Medulla oblongata (tissue), 1 donor: ENCODE measurements around the gene TRIP13.
"Not testable (repeated sequence)": the region's sequence is repeated elsewhere in the genome, so short reads cannot be mapped to it uniquely, and the experiment has no call there.

Experiments
- DNase-seq: peaks from one replicate; pipeline ENCODE4 v3.0.0-alpha.2; 2015; ENCODE audit errors: extremely low spot score

Gene TRIP13, protein sequence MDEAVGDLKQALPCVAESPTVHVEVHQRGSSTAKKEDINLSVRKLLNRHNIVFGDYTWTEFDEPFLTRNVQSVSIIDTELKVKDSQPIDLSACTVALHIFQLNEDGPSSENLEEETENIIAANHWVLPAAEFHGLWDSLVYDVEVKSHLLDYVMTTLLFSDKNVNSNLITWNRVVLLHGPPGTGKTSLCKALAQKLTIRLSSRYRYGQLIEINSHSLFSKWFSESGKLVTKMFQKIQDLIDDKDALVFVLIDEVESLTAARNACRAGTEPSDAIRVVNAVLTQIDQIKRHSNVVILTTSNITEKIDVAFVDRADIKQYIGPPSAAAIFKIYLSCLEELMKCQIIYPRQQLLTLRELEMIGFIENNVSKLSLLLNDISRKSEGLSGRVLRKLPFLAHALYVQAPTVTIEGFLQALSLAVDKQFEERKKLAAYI

GRCh38 chr5:892394-893136, at the start of gene TRIP13, which contains the start of gene BRD9:
TSS of gene TRIP13 (plus strand) at chr5:892884. CDS start at chr5:892999, 115 bp downstream.
TSS of gene BRD9 (minus strand) at chr5:892801. CDS start at chr5:892657, 144 bp downstream.
- DNase-seq, result peak; percentile 82

- DNase-seq, result peak; percentile 0
Measured at GRCh38 chr5:843371-843770, 49.3 kb upstream of the TRIP13 start.

DNA sequence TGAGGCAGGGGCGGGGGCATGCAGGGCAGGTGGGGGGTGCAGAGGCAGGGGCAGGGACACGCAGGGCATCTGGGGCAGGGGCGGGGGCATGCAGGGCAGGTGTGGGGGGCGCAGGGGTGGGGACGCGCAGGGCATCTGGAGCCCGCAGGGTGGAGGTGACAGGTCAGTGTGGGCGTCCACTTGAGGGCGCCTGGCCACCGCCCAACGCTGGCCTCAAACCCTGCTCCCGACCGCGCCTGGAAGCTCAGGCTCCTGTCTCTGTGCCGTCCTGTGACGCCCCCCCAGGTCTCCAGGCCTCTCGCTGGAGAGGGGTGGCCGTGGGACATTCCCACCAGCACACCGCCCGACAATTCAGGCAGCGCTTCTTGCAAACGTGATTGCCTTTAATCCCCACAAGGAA, 48.8 kb upstream of the TRIP13 start:
- DNase-seq, result peak; percentile 0

GRCh38 chr5:844426-844825, 48.3 kb upstream of the TRIP13 start:
- DNase-seq, result peak; percentile 1

DNA sequence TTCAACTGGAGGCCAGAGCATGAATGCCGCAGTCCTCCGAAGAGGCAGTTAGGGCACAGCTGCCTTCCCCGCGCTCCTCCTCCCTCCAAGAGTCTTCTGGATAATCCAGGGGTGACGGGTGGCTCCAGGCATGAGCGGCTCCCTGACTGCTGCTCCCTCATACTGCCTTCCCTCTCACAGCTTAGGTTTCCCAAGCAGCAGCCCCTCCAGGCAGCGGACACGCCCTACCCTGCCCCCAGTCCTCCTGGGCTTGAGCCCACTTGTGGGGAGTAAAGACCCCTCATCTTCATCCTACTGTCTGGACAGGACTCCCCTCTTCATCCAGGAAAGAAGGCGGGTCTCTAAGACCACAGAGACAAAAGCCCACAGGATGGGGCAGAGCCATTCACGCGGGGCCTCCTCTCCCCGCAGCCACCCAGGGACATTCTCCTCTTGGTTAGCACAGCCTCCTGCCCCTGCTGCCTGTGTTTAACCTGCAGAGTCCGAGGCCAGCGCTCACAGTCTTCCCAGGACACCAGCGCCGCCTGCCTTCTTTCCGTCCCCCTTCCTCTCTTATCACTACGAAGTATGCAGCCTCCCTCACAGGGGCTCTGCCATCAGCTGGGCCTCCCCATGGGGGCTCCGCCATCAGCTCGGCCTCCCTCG, 47.5 kb upstream of the TRIP13 start:
- DNase-seq, result peak; percentile 1

- DNase-seq, result not testable (repeated sequence)
Measured at GRCh38 chr5:845676-846601, 46.7 kb upstream of the TRIP13 start.

- peak; percentile 1 for DNase-seq
Measured at GRCh38 chr5:846602-847091, 46.0 kb upstream of the TRIP13 start.

DNA sequence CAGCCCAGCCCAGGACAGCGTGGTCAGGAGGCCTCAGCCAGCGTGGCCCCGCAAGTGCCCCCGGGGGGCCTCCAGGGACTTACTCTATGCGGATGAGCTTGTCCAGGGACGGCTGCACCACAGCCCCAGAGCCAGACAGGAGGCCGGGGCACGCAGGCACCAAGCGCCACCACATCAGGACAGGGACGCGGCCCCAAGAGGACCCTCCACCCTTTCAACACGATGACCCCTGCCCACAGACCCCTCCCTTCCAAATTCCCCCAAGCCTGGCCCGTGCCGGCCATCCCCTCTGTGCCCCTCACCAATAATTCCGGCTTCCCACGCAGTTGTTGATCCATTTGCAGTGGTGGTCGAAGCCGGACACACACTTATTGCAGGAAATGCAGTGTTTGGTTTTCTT, 45.5 kb upstream of the TRIP13 start:
- DNase-seq, result not testable (repeated sequence)

GRCh38 chr5:847736-848135, 44.9 kb upstream of the TRIP13 start:
- DNase-seq, result not testable (repeated sequence)

DNA sequence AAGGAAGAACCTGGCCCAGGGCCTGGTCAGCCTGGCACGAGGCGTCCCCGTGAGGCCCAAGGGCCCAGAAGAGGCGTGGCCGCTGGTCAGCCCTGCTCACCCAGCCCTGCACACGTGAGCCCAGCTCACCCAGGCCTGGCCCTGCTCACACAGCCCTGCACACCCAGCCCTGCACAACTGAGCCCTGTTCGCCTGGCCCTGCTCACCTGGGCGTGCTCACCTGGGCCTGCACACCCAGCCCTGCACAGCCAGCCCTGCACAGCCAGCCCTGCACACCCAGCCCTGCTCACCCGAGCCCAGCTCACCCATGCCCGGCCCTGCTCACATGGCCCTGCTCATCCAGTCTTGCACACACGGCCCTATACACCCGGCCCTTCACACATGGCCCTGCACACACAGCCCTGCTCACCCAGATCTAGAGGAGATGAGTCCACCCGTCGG, 44.0 kb upstream of the TRIP13 start:
- DNase-seq, result peak; percentile 1

DNA sequence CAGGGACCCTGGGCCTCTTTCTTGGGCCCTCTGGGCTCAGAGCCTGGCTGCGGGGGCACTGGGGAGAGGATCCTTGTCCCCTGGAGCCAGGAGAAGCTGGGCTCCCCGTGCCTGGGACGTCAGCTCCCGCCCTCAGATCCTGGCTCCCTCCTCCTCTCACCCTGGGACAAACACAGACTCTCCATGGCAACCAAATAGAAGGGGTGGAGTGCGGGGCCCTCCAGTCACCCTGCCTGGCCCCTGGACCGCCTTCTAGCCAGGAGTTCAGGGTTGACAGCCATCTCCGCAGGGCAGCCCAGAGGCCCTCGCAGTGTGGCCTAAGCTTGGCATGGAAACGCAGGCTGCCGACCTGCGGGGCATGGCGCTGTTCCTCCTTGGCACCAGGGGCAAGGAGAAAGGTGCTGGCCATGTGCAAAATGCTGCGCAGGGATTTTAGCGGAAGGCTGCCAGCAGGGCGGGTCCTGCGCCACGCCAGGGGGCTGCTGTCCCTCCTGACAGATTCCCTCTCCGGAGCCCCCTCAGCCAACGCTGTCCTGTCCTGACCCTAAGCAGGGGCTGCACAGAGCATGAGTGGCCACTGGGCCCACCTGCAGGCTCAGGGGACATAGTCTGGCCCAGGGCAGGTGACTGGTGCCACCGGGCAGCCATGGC, 42.9 kb upstream of the TRIP13 start:
- DNase-seq, result no peak

DNA sequence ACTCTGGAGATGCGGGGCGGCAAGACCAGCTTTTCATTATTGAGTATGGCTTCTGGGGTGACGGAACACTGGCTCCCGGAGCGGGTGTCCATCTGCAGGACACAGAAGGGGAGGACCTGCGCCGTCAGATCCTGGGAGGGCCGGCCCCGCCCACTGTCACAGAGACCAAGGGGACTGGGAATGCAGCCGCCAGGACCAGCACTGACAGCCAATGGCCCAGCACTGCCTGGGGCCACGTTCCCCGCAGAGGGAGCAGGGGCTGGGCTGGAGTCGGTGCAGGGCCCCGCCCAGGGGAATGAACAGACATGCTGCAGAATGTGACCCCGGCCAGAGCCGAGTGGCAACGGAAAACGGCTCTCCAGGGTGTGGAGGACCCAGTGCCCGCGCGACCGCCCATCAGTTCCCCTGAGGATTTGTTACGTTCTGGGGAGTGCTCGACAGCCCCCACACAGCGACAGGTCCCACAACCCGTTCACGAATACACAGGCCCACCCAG, 42.1 kb upstream of the TRIP13 start, which contains the start of gene ZDHHC11:
Gene ZDHHC11 (minus strand): TSS at position 476 of the 496 bp plus-strand sequence. CDS start 384 bp downstream, at position 92.
- no peak for DNase-seq

GRCh38 chr5:851076-851475, 41.6 kb upstream of the TRIP13 start:
- no peak for DNase-seq

DNA sequence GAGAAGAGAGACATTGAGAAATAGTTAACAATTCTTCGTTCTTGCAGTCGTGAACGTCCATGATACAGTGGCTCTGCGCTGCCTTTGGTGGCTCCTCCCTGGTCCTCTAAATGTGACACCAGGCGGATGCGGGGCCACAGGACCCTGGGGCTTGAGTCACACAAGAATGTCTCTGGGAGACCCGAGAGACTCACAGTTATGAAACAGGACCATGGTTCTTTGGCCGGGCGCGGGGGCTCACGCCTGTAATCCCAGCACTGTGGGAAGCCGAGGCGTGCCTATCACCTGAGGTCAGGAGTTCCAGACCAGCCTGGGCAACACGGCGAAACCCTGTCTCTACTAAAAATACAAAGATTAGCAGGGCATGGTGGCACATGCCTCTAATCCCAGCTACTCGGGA, 41.1 kb upstream of the TRIP13 start:
- no peak for DNase-seq

GRCh38 chr5:852018-852417, 40.7 kb upstream of the TRIP13 start:
- DNase-seq, result no peak

- no peak for DNase-seq
Measured at GRCh38 chr5:852431-853401, 40.0 kb upstream of the TRIP13 start.

DNA sequence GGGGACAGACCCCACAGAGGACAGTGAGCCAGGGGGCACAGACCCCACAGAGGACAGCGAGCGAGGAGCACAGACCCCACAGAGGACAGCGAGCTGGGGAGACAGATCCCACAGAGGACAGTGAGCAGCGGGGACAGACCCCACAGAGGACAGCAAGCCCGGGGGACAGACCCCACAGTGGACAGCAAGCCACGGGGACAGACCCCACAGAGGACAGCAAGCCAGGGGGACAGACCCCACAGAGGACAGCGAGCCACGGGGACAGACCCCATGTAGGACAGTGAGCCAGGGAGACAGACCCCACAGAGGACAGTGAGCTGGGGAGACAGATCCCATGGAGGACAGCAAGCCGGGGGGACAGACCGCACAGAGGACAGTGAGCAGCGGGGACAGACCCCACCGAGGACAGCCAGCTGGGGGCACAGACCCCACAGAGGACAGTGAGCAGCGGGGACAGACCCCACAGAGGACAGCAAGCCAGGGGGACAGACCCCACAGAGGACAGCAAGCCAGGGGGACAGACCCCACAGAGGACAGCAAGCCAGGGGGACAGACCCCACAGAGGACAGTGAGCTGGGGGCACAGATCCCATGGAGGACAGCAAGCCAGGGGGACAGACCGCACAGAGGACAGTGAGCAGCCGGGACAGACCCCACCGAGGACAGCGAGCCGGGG, 39.1 kb upstream of the TRIP13 start:
- not testable (repeated sequence) for DNase-seq

DNA sequence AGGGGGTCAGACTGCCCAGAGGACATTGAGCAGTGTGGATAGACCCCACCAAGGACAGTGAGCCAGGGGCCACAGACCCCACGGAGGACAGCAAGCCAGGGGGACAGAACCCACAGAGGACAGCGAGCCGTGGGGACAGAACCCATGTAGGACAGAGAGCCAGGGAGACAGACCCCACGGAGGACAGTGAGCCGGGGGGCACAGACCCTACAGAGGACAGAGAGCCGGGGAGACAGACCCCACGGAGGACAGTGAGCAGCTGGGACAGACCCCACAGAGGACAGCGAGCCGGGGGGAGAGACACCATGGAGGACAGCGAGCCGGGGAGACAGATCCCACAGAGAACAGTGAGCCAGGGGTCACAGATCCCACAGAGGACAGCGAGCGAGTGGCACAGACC, 38.5 kb upstream of the TRIP13 start:
- no peak for DNase-seq
